GM12892 (cell line): ENCODE measurements around the gene DLG3.

Experiments used
- DNase-seq: peaks from one replicate; pipeline ENCODE4 v3.0.0; 2011; ENCODE audit not compliant: insufficient read length
- FAIRE-seq: peaks from 2 replicates; lab custom pipeline; 2011; peaks lifted over from hg19 to GRCh38; lab: Jason Lieb, UNC
- POLR2A ChIP-seq: IDR thresholded peaks from 2 replicates; pipeline ENCODE4 v1.6.1; 2011; ENCODE audit warnings: low read depth, low read length, control low read depth
- POLR2AphosphoS5 ChIP-seq: IDR thresholded peaks from 2 replicates; pipeline ENCODE4 v1.6.1; 2011; ENCODE audit warnings: low read depth, low read length, control low read depth
- TAF1 ChIP-seq: IDR thresholded peaks from 2 replicates; pipeline ENCODE4 v1.6.1; 2011; ENCODE audit warnings: low read depth, mild to moderate bottlenecking, control low read depth, low read length, borderline replicate concordance

The DLG3 gene

GRCh38 chrX:70426286-70427278 lies 18.1 kb upstream of the DLG3 start:
- no peak for FAIRE-seq
- TF ChIP-seq TAF1 (no peak), POLR2AphosphoS5 (no peak)
- DNase-seq, result no peak

GRCh38 chrX:70427365-70427764 lies 17.3 kb upstream of the DLG3 start:
- no peak for DNase-seq
- TF ChIP-seq TAF1 (no peak), POLR2AphosphoS5 (no peak), POLR2A (no peak)
- no peak for FAIRE-seq

GRCh38 chrX:70429759-70430158 lies 14.9 kb upstream of the DLG3 start:
- DNase-seq, result no peak
- no peak for FAIRE-seq
- TF ChIP-seq TAF1 (no peak), POLR2A (no peak), POLR2AphosphoS5 (no peak)

GRCh38 chrX:70432936-70433847 lies 11.4 kb upstream of the DLG3 start:
- FAIRE-seq, result no peak
- TF ChIP-seq TAF1 (no peak), POLR2AphosphoS5 (no peak), POLR2A (no peak)
- no peak for DNase-seq

- DNase-seq (peak; percentile 65), FAIRE-seq (peak; percentile 90)
- TF ChIP-seq POLR2AphosphoS5 (no peak), TAF1 (no peak), POLR2A (0 out of 2 replicates have a peak, but pooled peaks have one; percentile 1)
Measured at GRCh38 chrX:70433848-70434351, 10.7 kb upstream of the DLG3 start.

GRCh38 chrX:70434352-70434866 lies 10.2 kb upstream of the DLG3 start:
- TF ChIP-seq TAF1 (no peak), POLR2A (peak; percentile 27; the same call in 1 of the 2 replicates)
- peak; percentile 85 for FAIRE-seq
- DNase-seq, result peak; percentile 64

- TF ChIP-seq POLR2A, result no peak
Measured at GRCh38 chrX:70434914-70435586, 9.6 kb upstream of the DLG3 start.

GRCh38 chrX:70436343-70436742 lies 8.3 kb upstream of the DLG3 start:
- FAIRE-seq (no peak), DNase-seq (no peak)
- no peak for TF ChIP-seq POLR2A
- TF ChIP-seq TAF1, result no peak
- no peak for TF ChIP-seq POLR2AphosphoS5

More at GRCh38 chrX:70434914-70435586, 9.6 kb upstream of the DLG3 start:
- FAIRE-seq (no peak), DNase-seq (no peak)

- FAIRE-seq (peak; percentile 14), DNase-seq (no peak)
- no peak for TF ChIP-seq TAF1
- TF ChIP-seq POLR2AphosphoS5, result no peak
- TF ChIP-seq POLR2A, result no peak
Measured at GRCh38 chrX:70437011-70437410, 7.6 kb upstream of the DLG3 start.

- DNase-seq (no peak), FAIRE-seq (no peak)
- TF ChIP-seq POLR2A, result no peak
- no peak for TF ChIP-seq POLR2AphosphoS5
- TF ChIP-seq TAF1, result no peak
Measured at GRCh38 chrX:70437921-70438665, 6.5 kb upstream of the DLG3 start.
